Neural cell (in vitro differentiated cells): ENCODE results near the gene OXT. TPM values are rescaled to one million over a fixed set of nuclear protein-coding genes. Genes with fewer than 3 reads are reported as not detected.

Experiments used
- H2AFZ ChIP-seq: fragments of 200-600, 300-800 bp; sonication (generic), shearing (Covaris generic); 2 replicates; pipeline ENCODE4 v1.6.0; 2014; ENCODE audit warnings: low read depth, mild to moderate bottlenecking, antibody characterized with exemption, low read length, moderate library complexity
- H3F3A ChIP-seq: fragments of 200-600 bp; shearing (Covaris generic); 2 replicates; pipeline ENCODE4 v1.6.1; 2016; ENCODE audit warnings: mild to moderate bottlenecking, moderate library complexity, mixed read lengths, antibody characterized with exemption, low read length; ENCODE audit not compliant: insufficient read depth, poor library complexity, severe bottlenecking
- H3K27ac ChIP-seq: fragments of 200-600, 300-800 bp; sonication (generic), shearing (Covaris generic); 2 replicates; pipeline ENCODE4 v1.5.1; 2014; ENCODE audit warnings: mild to moderate bottlenecking, low read length, moderate library complexity
- H3K27me3 ChIP-seq: fragments of 300-800, 200-600 bp; sonication (generic), shearing (Covaris generic); 2 replicates; pipeline ENCODE4 v1.6.0; 2014; ENCODE audit warnings: mild to moderate bottlenecking, low read depth, low read length, moderate library complexity; ENCODE audit not compliant: insufficient read depth
- H3K36me3 ChIP-seq: fragments of 300-800, 200-600 bp; sonication (generic), shearing (Covaris generic); 2 replicates; pipeline ENCODE4 v1.5.1; 2014; ENCODE audit warnings: mild to moderate bottlenecking, antibody characterized with exemption, low read length, moderate library complexity; ENCODE audit not compliant: insufficient read depth
- H3K4me2 ChIP-seq: fragments of 300-800, 200-600 bp; sonication (generic), shearing (Covaris generic); 2 replicates; pipeline ENCODE4 v1.6.0; 2014; ENCODE audit warnings: mild to moderate bottlenecking, low read length
- H3K4me3 ChIP-seq: fragments of 300-800, 200-600 bp; sonication (generic), shearing (Covaris generic); 2 replicates; pipeline ENCODE4 v1.5.1; 2014; ENCODE audit warnings: mild to moderate bottlenecking, low read length, moderate library complexity
- H3K79me2 ChIP-seq: fragments of 200-600 bp; shearing (Covaris generic); replicated peaks from 2 replicates; pipeline ENCODE4 v1.6.0; 2014; ENCODE audit warnings: mild to moderate bottlenecking, low read length, moderate library complexity; ENCODE audit not compliant: insufficient read depth
- H3K9ac ChIP-seq: fragments of 300-800, 200-600 bp; sonication (generic), shearing (Covaris generic); 2 replicates; pipeline ENCODE4 v1.6.1; 2016; ENCODE audit warnings: mild to moderate bottlenecking, low read length, mixed read lengths
- H3K9me2 ChIP-seq: fragments of 200-600 bp; shearing (Covaris generic); 2 replicates; pipeline ENCODE4 v1.6.1; 2016; ENCODE audit warnings: mild to moderate bottlenecking, low read length, mixed read lengths; ENCODE audit not compliant: insufficient read depth
- H3K9me3 ChIP-seq: fragments of 200-600, 300-800 bp; sonication (generic), shearing (Covaris generic); 2 replicates; pipeline ENCODE4 v1.6.1; 2016; ENCODE audit warnings: mild to moderate bottlenecking, mixed run types, low read length, moderate library complexity, mixed read lengths
- H4K20me1 ChIP-seq: fragments of 200-600 bp; shearing (Covaris generic); 2 replicates; pipeline ENCODE4 v1.6.1; 2016; ENCODE audit warnings: mild to moderate bottlenecking, mixed run types; ENCODE audit not compliant: insufficient read depth
- CTCF ChIP-seq: fragments of 450-650 bp; IDR thresholded peaks from 2 replicates; pipeline ENCODE4 v1.5.1; 2014; ENCODE audit warnings: antibody characterized with exemption, mild to moderate bottlenecking, moderate library complexity; ENCODE audit not compliant: poor library complexity, severe bottlenecking
- EP300 ChIP-seq: fragments of 450-650 bp; conservative IDR thresholded peaks from 2 replicates; pipeline ENCODE4 v1.6.1; 2014; ENCODE audit warnings: antibody characterized with exemption, mild to moderate bottlenecking, moderate library complexity; ENCODE audit not compliant: poor library complexity, severe bottlenecking
- EZH2 ChIP-seq: fragments of 200-600, 300-800 bp; shearing (Covaris generic), sonication (generic); IDR thresholded peaks from 2 replicates; pipeline ENCODE4 v1.6.1; 2014; ENCODE audit warnings: antibody characterized with exemption, low read length, borderline replicate concordance, mild to moderate bottlenecking; ENCODE audit not compliant: insufficient read depth, poor library complexity, severe bottlenecking
- MXI1 ChIP-seq: fragments of 450-650 bp; conservative IDR thresholded peaks from 2 replicates; pipeline ENCODE4 v1.6.1; 2014; ENCODE audit warnings: antibody characterized with exemption, mild to moderate bottlenecking; ENCODE audit not compliant: poor library complexity, severe bottlenecking
- POLR2AphosphoS5 ChIP-seq: IDR thresholded peaks from 2 replicates; pipeline ENCODE4 v1.6.1; 2012
- RAD21 ChIP-seq: fragments of 450-650 bp; conservative IDR thresholded peaks from 2 replicates; pipeline ENCODE4 v1.6.1; 2014; ENCODE audit warnings: antibody characterized with exemption, mild to moderate bottlenecking, moderate library complexity
- SMC3 ChIP-seq: fragments of 450-650 bp; conservative IDR thresholded peaks from 2 replicates; pipeline ENCODE4 v1.6.1; 2014; ENCODE audit warnings: antibody characterized with exemption, mild to moderate bottlenecking, moderate library complexity; ENCODE audit not compliant: poor library complexity
- TAF1 ChIP-seq: IDR thresholded peaks from 2 replicates; pipeline ENCODE4 v1.6.1; 2012; ENCODE audit warnings: low read depth
- polyA plus RNA-seq: library from polyadenylated mRNA; depleted of rRNA; stranded (reverse); fragments of >200 nt; gene quantifications from 2 replicates; pipeline ENCODE4 v1.2.3, GENCODE V29; 2014
- TF ChIP-seq, protein P1 (sequence below): IDR thresholded peaks from 2 replicates; pipeline ENCODE4 v1.6.1; 2012; ENCODE audit warnings: borderline replicate concordance

Gene OXT
- polyA plus RNA-seq, 1 donor from 2014 or later: not detected

DNA sequence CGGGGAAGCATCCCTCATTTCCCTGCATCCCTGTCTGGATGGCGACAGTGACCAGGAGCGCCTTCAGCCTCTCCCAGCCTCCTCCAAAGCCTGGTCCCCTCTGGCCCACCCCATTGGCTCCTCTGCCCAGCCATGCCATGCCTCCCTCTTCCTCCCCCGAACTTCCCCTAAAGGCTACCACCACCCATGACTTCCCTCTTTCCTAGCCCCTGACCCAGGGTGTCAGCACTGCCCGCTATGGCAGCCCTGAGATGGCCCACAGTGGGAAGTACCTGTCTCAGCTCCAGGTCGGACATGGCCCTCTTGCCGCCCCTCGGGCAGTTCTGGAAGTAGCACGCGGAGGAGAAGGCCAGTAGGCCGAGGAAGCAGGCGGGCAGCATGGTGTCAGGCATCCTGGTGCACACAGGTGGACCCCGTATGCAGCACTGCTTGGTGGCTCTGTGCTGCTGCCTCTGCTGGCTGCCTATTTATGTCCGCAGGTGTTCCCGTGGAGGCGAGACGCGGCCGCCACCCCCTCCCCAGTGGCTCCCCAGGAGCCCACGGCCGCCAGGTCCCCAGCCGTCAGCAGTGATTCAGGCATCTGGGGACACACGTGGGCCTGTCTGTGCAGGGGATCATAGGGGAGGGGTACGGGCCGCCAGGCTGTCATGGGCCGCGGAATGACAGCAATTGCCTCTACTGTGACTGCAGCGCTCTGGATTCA, 13.0 kb downstream of the OXT start, which contains the start of gene AVP:
TSS of gene AVP (minus strand) at position 442 of the 703 bp plus-strand sequence. CDS start at position 392, 50 bp downstream.
- Histone ChIP-seq H3K4me2 (no peak within 1 kb of the TSS), H3K36me3 (no peaks in the 10 kb centered on the region), H3K9ac (no peak within 1 kb of the TSS), H3K27me3 (peaks cover 37% of the 10 kb centered on the region), H3F3A (no peaks in the 10 kb centered on the region), H3K9me2 (no peaks in the 10 kb centered on the region), H4K20me1 (no peaks in the 10 kb centered on the region), H3K4me3 (no peak within 1 kb of the TSS), H3K9me3 (no peaks in the 10 kb centered on the region), H3K27ac (no peak within 1 kb of the TSS), H2AFZ (no peak within 1 kb of the TSS), H3K79me2 (no peaks in the 10 kb centered on the region)
- TF ChIP-seq, protein P1, sequence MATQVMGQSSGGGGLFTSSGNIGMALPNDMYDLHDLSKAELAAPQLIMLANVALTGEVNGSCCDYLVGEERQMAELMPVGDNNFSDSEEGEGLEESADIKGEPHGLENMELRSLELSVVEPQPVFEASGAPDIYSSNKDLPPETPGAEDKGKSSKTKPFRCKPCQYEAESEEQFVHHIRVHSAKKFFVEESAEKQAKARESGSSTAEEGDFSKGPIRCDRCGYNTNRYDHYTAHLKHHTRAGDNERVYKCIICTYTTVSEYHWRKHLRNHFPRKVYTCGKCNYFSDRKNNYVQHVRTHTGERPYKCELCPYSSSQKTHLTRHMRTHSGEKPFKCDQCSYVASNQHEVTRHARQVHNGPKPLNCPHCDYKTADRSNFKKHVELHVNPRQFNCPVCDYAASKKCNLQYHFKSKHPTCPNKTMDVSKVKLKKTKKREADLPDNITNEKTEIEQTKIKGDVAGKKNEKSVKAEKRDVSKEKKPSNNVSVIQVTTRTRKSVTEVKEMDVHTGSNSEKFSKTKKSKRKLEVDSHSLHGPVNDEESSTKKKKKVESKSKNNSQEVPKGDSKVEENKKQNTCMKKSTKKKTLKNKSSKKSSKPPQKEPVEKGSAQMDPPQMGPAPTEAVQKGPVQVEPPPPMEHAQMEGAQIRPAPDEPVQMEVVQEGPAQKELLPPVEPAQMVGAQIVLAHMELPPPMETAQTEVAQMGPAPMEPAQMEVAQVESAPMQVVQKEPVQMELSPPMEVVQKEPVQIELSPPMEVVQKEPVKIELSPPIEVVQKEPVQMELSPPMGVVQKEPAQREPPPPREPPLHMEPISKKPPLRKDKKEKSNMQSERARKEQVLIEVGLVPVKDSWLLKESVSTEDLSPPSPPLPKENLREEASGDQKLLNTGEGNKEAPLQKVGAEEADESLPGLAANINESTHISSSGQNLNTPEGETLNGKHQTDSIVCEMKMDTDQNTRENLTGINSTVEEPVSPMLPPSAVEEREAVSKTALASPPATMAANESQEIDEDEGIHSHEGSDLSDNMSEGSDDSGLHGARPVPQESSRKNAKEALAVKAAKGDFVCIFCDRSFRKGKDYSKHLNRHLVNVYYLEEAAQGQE: no peak
- TF ChIP-seq EZH2 (no peak), POLR2AphosphoS5 (no peak), EP300 (no peak), CTCF (no peak), SMC3 (no peak), MXI1 (no peak), TAF1 (no peak), RAD21 (no peak)

DNA sequence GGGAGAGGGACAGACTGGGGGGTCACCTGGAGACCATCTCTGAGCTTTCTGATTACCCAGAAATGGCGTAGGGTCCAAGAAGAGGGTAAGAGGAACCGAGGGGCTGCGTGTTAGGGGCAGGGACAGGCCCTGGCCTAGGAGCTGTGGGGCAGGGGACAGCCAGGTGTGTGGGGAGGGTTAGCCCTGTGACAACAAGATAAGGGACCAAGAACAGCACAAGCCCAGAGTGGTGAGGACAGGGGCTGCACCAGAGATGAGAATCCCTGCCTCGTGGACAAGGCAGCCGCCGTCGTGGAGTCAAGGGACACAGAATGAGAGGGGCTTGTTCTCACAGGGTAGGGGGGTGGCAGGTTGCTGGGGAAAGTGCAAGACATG, 13.6 kb downstream of the OXT start:
- no peaks in the 10 kb centered on the region for H3K9me2 ChIP-seq
- peaks cover 37% of the 10 kb centered on the region for H3K27me3 ChIP-seq
- H3F3A ChIP-seq: no peaks in the 10 kb centered on the region
- no peaks in the 10 kb centered on the region for H3K9me3 ChIP-seq
- no peak overlapping the region for H3K4me2 ChIP-seq
- H3K79me2 ChIP-seq: no peaks in the 10 kb centered on the region
- no peaks in the 10 kb centered on the region for H3K36me3 ChIP-seq
- H3K9ac ChIP-seq: no peak overlapping the region
- H3K27ac ChIP-seq: no peak overlapping the region
- H4K20me1 ChIP-seq: no peaks in the 10 kb centered on the region
- H3K4me3 ChIP-seq: no peak overlapping the region
- no peak for TF ChIP-seq TAF1
- TF ChIP-seq SMC3: no peak
- no peak for TF ChIP-seq EZH2
- no peak for TF ChIP-seq EP300
- TF ChIP-seq POLR2AphosphoS5: no peak
- no peak for TF ChIP-seq CTCF
- no peak for TF ChIP-seq RAD21
- TF ChIP-seq MXI1: no peak
- TF ChIP-seq, protein P1: no peak
- no peak overlapping the region for H2AFZ ChIP-seq
